Natural killer cell (primary cell): ENCODE results near the gene IL18. TPM values are rescaled to one million over a fixed set of nuclear protein-coding genes. Genes with fewer than 3 reads are reported as not detected.

Experiments used
- ATAC-seq, 3 donors: fragments of 150-1000 bp in 2 of 3; fragments of 200-7000 bp in 1 of 3; cut with Tn5 transposase; 1 replicate in 1 of 3; 2 replicates in 2 of 3; pipeline ENCODE4 v1.10.0; 2021; ENCODE audit warnings: mild to moderate bottlenecking in 2 of 3, moderate library complexity in 2 of 3
- DNase-seq, 2 donors: peaks; one replicate each; pipeline versions ENCODE4 v3.0.0 to v3.0.0-alpha.2; 2013 to 2021; ENCODE audit warnings: mixed read lengths in 1 of 2
- H3K27ac ChIP-seq: one replicate; pipeline ENCODE4 v1.5.1; 2013; ENCODE audit warnings: mild to moderate bottlenecking, low read length
- H3K27me3 ChIP-seq: one replicate; pipeline ENCODE4 v1.6.1; 2013; ENCODE audit warnings: low read length; ENCODE audit not compliant: control insufficient read depth, insufficient read depth
- H3K36me3 ChIP-seq: one replicate; pipeline ENCODE4 v1.6.1; 2013; ENCODE audit warnings: low read length; ENCODE audit not compliant: control insufficient read depth, insufficient read depth
- H3K4me1 ChIP-seq: one replicate; pipeline ENCODE4 v1.6.1; 2013; ENCODE audit warnings: low read length; ENCODE audit not compliant: control insufficient read depth, insufficient read depth
- H3K4me3 ChIP-seq: one replicate; pipeline ENCODE4 v1.5.1; 2013; ENCODE audit warnings: low read length
- H3K9me3 ChIP-seq: one replicate; pipeline ENCODE4 v1.6.1; 2013; ENCODE audit warnings: low read length; ENCODE audit not compliant: control insufficient read depth, insufficient read depth
- H3K27ac Mint-ChIP-seq, 2 donors: one replicate each; pipeline ENCODE4 v1.8.0; 2022; ENCODE audit warnings: mild to moderate bottlenecking in 2 of 2, mixed read lengths in 2 of 2, moderate library complexity in 1 of 2
- H3K27me3 Mint-ChIP-seq, 2 donors: one replicate each; pipeline ENCODE4 v1.8.0; 2022; ENCODE audit warnings: low read depth in 2 of 2, mixed read lengths in 2 of 2
- H3K36me3 Mint-ChIP-seq: one replicate; pipeline ENCODE4 v1.8.0; 2022; ENCODE audit warnings: mixed read lengths
- H3K4me1 Mint-ChIP-seq, 2 donors: one replicate each; pipeline ENCODE4 v1.8.0; 2022; ENCODE audit warnings: mixed read lengths in 2 of 2
- H3K4me3 Mint-ChIP-seq: one replicate; pipeline ENCODE4 v1.8.0; 2022; ENCODE audit warnings: mild to moderate bottlenecking, moderate library complexity, mixed read lengths
- H3K9me3 Mint-ChIP-seq, 2 donors: one replicate each; pipeline ENCODE4 v1.8.0; 2022; ENCODE audit warnings: mixed read lengths in 2 of 2
- WGBS: methylation state at CpG from one replicate; pipeline ENCODE4 v1.1.7; 2013; ENCODE audit warnings: missing lambda C conversion rate; ENCODE audit not compliant: insufficient coverage; 5-methylcytosine and 5-hydroxymethylcytosine counted together
- intact Hi-C: fragments of 100-400 bp; cut with micrococcal nuclease; formaldehyde crosslinking; loops from one replicate; pipeline ENCODE4 v1.14.2; 2022
- total RNA-seq, 4 donors: library from RNA; stranded (reverse); fragments of 120-200 nt in 1 of 4; gene quantifications; one replicate each; pipeline versions ENCODE4 v1.2.3 to v1.2.4, GENCODE V29; 2013 to 2022
- TF ChIP-seq, protein P1 (sequence below): fragments of 200-600 bp; IDR thresholded peaks from one replicate; pipeline ENCODE4 v1.8.0; 2022; ENCODE audit warnings: antibody characterized with exemption

Gene IL18
- total RNA-seq, 3 donors from 2014 or later (not counting 1 experiment from before 2014, with no cell fraction given) = 9.3 to 13.8 (median 10.7) TPM

DNA sequence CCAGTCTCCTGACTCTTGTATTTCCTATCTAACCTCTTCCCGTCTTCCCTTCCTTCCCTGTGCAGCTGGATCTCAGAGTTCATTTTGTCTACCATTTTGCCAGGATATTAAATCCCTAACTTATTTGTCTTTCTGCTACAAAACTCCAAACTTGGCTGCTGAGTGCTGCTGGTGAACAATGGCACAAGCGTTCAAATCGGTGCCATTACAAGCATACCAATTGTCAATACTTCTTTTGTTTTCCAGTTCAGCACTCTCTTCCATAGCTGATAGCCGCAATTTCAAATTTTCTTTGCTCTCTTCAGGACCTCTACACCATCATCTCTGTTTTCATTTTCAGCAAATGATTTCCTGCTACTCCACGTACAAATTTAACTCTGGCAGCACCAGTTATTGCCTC, 13.4 kb downstream of the IL18 start:
- H3K36me3 ChIP-seq = no peaks in the 10 kb centered on the region
- H3K27ac Mint-ChIP-seq = no peak overlapping the region
- no peak overlapping the region for H3K4me3 Mint-ChIP-seq
- DNase-seq (no peak), ATAC-seq (no peak)
- no peaks in the 10 kb centered on the region for H3K27me3 Mint-ChIP-seq
- no peak overlapping the region for H3K4me3 ChIP-seq
- H3K27me3 ChIP-seq = no peaks in the 10 kb centered on the region
- intact Hi-C loops = no loop called here
- TF ChIP-seq, protein P1, sequence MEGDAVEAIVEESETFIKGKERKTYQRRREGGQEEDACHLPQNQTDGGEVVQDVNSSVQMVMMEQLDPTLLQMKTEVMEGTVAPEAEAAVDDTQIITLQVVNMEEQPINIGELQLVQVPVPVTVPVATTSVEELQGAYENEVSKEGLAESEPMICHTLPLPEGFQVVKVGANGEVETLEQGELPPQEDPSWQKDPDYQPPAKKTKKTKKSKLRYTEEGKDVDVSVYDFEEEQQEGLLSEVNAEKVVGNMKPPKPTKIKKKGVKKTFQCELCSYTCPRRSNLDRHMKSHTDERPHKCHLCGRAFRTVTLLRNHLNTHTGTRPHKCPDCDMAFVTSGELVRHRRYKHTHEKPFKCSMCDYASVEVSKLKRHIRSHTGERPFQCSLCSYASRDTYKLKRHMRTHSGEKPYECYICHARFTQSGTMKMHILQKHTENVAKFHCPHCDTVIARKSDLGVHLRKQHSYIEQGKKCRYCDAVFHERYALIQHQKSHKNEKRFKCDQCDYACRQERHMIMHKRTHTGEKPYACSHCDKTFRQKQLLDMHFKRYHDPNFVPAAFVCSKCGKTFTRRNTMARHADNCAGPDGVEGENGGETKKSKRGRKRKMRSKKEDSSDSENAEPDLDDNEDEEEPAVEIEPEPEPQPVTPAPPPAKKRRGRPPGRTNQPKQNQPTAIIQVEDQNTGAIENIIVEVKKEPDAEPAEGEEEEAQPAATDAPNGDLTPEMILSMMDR = no peak
- H3K27ac ChIP-seq = no peak overlapping the region
- no peaks in the 10 kb centered on the region for H3K9me3 Mint-ChIP-seq
- 91% methylated on average over 5 of the region's 5 CpGs for WGBS
- H3K9me3 ChIP-seq = no peaks in the 10 kb centered on the region
- H3K36me3 Mint-ChIP-seq = no peaks in the 10 kb centered on the region
- H3K4me1 ChIP-seq = no peaks in the 10 kb centered on the region
- no peaks in the 10 kb centered on the region for H3K4me1 Mint-ChIP-seq

DNA sequence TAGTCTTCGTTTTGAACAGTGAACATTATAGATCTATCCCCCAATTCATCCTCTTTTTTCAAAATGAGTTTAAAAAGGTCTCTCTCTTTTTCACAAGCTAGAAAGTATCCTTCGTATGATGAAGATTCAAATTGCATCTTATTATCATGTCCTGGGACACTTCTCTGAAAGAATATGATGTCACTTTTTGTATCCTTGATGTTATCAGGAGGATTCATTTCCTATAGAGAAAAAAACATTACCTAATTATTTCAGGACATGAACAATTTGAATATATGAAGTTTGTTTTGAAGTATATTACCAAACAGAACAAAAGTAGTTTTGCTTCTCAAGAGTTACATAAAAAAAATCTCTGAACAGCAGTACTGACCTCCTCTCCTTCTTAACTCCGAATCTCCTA, 20.3 kb downstream of the IL18 start:
- H3K4me1 Mint-ChIP-seq = no peaks in the 10 kb centered on the region
- intact Hi-C loops = no loop called here
- H3K27ac Mint-ChIP-seq = no peak overlapping the region
- peaks cover 0 to 2% of the 10 kb centered on the region in 2 donors for H3K9me3 Mint-ChIP-seq
- ATAC-seq = no peak
- 92% methylated on average over 2 of the region's 3 CpGs for WGBS
- H3K4me1 ChIP-seq = no peaks in the 10 kb centered on the region
- H3K27ac ChIP-seq = no peak overlapping the region
- H3K36me3 Mint-ChIP-seq = peaks cover 15% of the 10 kb centered on the region
- no peaks in the 10 kb centered on the region for H3K27me3 ChIP-seq
- no peaks in the 10 kb centered on the region for H3K9me3 ChIP-seq
- no peak for DNase-seq
- no peaks in the 10 kb centered on the region for H3K27me3 Mint-ChIP-seq
- no peak overlapping the region for H3K4me3 Mint-ChIP-seq
- H3K36me3 ChIP-seq = no peaks in the 10 kb centered on the region
- TF ChIP-seq, protein P1 = no peak
- H3K4me3 ChIP-seq = no peak overlapping the region

DNA sequence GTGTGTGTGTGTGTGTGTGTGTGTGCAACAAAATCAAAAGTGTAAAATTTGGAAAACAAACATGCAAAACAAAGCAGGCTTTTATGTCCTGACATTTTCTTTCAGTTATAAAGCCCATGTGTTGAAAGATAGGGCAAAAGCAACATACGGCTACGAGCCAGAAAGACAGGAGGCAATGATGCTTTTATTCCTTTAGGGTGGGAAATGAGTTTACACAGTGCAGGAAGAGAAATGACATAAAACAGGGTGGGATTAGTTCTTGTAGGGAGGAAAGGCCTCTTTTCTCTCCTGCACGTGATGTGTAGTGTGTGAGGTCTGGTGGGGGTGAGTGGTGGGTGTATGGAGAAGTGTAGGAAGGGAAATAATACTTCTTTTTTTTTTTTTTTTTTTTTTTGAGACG, 29.4 kb downstream of the IL18 start:
- no peak overlapping the region for H3K4me3 ChIP-seq
- H3K4me3 Mint-ChIP-seq = no peak overlapping the region
- no peaks in the 10 kb centered on the region for H3K36me3 Mint-ChIP-seq
- H3K27me3 Mint-ChIP-seq = no peaks in the 10 kb centered on the region
- 92% methylated on average over 2 of the region's 4 CpGs for WGBS
- H3K9me3 Mint-ChIP-seq = no peaks in the 10 kb centered on the region
- intact Hi-C loops = no loop called here
- no peak overlapping the region for H3K27ac ChIP-seq
- H3K36me3 ChIP-seq = no peaks in the 10 kb centered on the region
- H3K4me1 Mint-ChIP-seq = peaks cover 13% of the 10 kb centered on the region in 2 donors
- H3K27me3 ChIP-seq = no peaks in the 10 kb centered on the region
- ATAC-seq (no peak), DNase-seq (no peak)
- H3K27ac Mint-ChIP-seq = no peak overlapping the region
- TF ChIP-seq, protein P1 = no peak
- H3K4me1 ChIP-seq = peaks cover 22% of the 10 kb centered on the region
- H3K9me3 ChIP-seq = no peaks in the 10 kb centered on the region

DNA sequence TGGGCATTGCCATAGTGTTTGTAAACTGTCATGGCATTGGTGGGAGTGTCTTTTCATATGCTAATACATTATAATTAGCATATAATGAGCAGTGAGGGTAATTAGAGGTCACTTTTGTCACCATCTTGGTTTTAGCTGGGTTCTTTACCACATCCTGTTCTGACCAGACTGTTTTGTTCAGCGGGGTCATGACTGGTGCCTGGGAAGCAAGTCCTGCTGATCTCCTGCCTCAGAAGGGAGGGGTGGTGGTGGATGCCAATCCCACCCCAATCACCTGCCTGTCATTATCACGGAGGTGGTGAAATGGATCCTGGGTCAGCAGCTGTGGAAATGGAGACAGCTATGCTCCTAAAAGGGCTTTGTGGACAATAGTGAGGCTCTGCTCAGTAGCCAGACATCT, 31.2 kb downstream of the IL18 start:
- ATAC-seq (peak in 2 of 3 donors; percentile 45 to 49), DNase-seq (no peak)
- H3K27ac ChIP-seq = no peak overlapping the region
- intact Hi-C loops = no loop called here
- no peaks in the 10 kb centered on the region for H3K9me3 ChIP-seq
- Mint-ChIP-seq H3K4me1 (peaks cover 13% of the 10 kb centered on the region in 2 donors), H3K27me3 (no peaks in the 10 kb centered on the region), H3K27ac (no peak overlapping the region), H3K36me3 (no peaks in the 10 kb centered on the region), H3K4me3 (no peak overlapping the region), H3K9me3 (no peaks in the 10 kb centered on the region)
- TF ChIP-seq, protein P1 = no peak
- no peaks in the 10 kb centered on the region for H3K36me3 ChIP-seq
- peaks cover 22% of the 10 kb centered on the region for H3K4me1 ChIP-seq
- WGBS = 26% methylated on average over 2 of the region's 2 CpGs
- H3K27me3 ChIP-seq = no peaks in the 10 kb centered on the region
- no peak overlapping the region for H3K4me3 ChIP-seq
